Vagina (tissue), 2 donors: Measurements from ENCODE around the gene ARID3A.

Source experiments
- POLR2A ChIP-seq, 2 donors: fragments of 450-650 bp; IDR thresholded peaks; one replicate each; pipeline ENCODE4 v1.6.1; 2017; ENCODE audit warnings: antibody characterized with exemption in 2 of 2, mild to moderate bottlenecking in 2 of 2, moderate library complexity in 2 of 2
- TF ChIP-seq, protein P1 (sequence below), 3 experiments: fragments of 450-650 bp in 2 of 3; fragments of 200-600 bp in 1 of 3; sonication (generic) in 1 of 3; IDR thresholded peaks; one replicate each; pipeline ENCODE4 v1.5.1; 2017 to 2019; ENCODE audit warnings: antibody characterized with exemption in 3 of 3, mild to moderate bottlenecking in 2 of 3, moderate library complexity in 2 of 3

GRCh38 chr19:885536-886224 lies 40.2 kb upstream of the ARID3A start:
- TF ChIP-seq POLR2A (IDR thresholded peaks at IDR 0.05) = no peak
- TF ChIP-seq, protein P1, sequence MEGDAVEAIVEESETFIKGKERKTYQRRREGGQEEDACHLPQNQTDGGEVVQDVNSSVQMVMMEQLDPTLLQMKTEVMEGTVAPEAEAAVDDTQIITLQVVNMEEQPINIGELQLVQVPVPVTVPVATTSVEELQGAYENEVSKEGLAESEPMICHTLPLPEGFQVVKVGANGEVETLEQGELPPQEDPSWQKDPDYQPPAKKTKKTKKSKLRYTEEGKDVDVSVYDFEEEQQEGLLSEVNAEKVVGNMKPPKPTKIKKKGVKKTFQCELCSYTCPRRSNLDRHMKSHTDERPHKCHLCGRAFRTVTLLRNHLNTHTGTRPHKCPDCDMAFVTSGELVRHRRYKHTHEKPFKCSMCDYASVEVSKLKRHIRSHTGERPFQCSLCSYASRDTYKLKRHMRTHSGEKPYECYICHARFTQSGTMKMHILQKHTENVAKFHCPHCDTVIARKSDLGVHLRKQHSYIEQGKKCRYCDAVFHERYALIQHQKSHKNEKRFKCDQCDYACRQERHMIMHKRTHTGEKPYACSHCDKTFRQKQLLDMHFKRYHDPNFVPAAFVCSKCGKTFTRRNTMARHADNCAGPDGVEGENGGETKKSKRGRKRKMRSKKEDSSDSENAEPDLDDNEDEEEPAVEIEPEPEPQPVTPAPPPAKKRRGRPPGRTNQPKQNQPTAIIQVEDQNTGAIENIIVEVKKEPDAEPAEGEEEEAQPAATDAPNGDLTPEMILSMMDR (IDR thresholded peaks at IDR 0.05) = no peak
